Measurements from ENCODE around the gene MYH15.
A peak's percentile ranks its signal among the peaks of the same experiment; 100 is the strongest.

MYH15 gene

DNA sequence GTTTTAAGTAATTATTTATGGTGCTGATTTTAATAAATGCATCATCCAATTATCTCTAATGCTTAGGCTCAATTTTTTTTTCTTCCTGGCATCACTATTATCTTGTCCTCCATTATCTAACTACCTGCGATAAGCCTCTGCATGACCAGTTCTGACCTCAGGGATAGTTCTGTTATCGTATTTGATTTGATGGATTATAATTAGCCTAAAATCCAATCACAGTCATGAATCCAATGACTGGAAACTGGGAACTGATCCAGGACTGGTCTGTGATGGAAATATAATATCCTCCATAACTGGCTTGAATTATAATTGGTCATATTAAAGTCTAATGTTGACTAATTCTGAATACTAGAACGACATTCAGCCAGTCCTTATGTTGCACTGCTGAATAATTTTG, 1.1 kb downstream of the MYH15 start:
- no peak for DNase-seq

DNA sequence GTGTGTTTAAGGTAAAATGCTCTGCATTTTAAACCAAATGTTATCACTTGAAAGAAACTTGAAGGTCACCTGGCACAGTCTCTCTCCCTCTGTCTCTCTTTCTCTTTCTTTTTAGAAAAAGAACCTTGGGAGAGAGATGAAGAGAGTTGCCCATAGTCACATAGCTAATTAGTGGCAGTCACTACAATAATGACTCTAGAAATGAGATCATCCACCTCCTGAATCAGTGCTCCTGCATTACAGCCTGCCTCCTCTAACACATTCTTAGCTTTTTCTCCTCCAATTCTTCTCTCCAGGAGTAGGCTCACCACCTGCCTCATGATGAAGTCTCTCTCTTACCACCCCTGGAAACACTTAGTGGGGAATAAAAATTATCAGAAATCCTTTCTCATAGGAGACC, 2.5 kb downstream of the MYH15 start:
- no peak for DNase-seq

DNA sequence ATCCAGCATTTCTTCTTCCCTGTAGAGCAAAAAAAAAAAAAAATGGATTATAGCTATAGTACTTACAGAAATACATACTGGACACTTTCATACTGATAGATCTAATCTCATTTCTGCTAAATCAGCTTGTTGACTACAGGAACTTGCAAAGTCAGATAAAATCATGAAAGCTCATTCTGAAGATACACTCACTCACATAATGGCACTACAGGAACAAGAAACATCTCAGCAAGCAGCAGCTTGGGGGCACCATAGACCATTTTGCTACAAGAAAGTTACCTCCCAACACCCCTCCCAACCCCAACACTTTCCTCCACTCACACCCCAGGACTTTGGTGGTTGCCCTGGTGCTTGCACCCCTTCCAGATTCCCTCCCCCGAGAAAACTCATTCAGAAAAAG, 4.6 kb downstream of the MYH15 start:
- no peak for DNase-seq

DNA sequence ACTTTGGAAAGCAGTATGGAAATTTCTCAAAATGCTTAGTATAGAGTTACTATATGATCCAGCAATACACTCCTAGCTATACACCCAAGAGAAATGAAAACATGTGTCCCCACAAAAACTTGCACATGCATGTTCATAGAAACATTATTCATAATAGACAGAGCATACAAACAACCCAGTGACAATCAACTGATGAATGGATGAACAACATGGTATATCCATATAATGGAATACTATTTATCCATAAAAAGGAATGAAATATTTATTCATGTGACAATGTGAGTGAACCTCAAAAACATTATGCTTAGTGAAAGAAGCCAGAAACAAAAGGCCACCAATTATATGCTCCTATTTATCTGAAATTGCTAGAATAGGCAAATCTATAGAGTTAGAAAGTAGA, 6.7 kb downstream of the MYH15 start:
- no peak for DNase-seq

DNA sequence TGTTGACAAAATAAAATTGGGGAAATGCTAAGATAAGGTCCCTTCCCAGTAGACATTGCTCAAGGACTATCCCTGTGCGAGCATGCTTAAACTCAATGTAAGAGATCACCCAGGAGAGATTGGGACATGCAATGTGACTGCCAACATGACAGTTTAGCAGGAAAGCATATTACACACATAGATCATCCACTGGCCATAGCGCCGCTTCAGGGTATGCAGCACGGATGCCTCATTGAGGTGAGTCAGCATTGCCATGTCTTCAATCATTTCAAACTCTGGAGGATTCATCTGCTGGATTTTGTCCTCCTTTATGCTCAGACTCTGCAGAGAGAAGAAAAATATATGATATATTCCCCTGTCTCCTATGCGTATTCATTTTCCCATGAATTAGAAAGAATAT, 8.9 kb downstream of the MYH15 start:
- DNase-seq: no peak

DNA sequence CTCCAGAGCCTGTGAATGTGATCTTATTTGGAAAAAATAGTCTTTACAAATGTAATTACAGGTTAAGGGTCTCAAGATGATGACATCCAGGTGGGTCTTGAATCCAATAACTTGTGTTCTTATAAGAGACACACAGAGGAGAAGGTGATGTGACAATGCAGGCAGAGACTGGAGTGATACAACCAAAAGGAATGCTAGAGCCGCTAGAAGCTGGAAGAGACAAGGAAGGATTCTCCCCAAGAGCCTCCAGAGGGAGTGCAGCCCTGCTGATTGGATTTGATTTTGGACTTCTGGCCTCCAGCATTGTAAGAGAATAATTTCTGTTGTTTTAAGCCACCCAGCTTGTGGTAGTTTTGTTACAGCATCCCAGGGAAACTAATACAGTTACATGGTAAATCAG, 9.7 kb downstream of the MYH15 start:
- no peak for DNase-seq

DNA sequence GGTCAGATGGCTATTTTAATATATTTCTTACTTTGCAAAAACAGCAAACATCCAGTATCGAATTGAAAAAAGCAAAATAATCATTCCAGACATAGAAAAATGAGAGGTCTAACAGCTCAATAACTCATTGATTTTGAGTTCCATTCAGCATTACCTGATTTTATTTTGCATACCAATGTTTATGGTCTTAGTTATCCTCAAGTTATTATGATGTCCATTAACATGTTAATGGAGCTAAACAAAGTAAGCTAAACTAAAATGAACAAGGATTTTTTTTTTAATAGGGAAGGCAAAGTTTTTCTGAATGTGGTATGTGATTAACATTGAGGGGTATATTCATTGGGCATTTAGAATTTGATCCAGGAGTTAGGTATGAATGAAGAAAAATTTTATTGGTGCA, 13.1 kb downstream of the MYH15 start:
- no peak for DNase-seq

DNA sequence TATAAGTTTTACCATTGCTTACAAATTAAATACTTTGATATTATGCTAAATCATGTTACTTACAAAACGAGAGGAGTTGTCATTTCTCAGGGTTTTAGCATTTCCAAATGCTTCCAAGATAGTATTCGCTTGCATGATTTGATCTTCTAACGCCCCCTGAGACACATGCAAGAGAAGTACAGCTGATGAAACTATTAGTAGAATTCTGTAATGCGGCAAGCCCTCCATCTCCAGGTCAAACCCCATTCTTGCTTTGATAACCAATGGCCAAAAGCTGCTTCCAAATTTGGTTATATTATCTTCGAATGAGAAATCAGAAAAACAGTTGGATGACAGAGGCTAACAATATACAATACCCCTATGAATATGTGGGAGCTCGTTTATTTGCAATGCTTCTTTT, 14.7 kb downstream of the MYH15 start:
- no peak for DNase-seq

DNA sequence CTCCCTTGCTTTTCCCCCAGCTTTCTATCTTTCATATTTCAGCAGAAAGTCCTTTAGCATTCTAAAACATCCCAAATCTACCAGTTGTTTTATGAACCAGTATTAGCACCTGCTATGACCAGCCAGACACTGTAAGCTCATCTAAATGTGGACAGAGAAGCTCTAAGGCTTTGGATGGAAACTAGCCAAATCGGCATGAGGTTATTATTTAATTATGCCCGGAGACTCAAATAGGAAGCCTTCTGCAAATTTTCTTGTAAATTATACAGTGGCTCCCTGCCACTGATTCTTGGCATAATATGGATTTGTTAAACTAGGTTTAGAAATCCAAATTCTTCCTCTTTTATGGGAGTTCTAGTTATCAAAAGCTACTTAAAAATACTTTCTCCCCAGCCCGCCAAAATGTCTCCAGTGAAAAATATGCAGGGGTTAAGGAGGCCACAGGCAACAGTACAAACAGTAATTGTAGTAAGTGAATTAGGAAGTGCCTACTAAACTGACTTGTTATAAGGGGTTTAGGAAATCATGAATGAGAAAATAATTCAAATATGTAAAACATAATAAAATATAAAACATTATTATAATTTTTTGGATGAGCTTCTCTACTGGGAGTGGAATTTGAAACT, 15.4 kb downstream of the MYH15 start:
- DNase-seq: no peak

DNA sequence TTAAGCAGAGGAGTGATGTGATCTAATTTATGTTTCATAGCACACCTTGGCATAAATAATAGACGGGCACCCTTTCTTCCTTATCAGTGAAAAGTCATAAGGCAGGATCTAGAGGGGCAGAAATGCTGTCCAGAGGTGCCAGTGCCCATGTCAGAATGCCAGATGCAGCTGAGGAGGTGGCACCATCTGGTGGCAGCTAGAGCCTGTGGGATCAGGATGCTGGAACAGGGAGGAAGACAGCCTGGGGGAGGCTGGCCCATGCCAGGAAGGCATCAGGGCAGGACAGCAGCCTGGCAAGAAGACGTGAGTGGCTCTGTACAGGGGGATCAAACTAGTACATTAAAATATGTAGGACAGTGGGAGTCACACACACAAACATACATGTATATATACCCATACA, 16.5 kb downstream of the MYH15 start:
- no peak for DNase-seq

DNA sequence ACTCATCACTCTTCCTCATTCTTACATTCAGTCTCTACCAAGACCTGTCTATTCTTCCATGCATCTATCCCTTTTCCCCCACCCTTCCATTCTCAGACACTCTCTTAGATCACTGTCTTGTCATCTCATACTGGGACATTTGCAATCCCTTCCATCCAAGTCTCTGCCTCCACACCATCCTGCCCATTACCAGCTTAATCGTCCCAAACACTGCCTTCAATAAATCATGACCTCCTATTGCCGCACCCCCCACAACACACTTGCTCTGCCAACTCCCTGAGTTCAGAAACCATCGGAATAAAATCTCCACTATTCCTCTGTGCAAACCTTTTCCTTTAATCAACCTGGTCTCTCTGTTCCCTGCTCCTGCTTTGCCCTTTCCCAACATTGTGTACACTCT, 18.9 kb downstream of the MYH15 start:
- DNase-seq: no peak

DNA sequence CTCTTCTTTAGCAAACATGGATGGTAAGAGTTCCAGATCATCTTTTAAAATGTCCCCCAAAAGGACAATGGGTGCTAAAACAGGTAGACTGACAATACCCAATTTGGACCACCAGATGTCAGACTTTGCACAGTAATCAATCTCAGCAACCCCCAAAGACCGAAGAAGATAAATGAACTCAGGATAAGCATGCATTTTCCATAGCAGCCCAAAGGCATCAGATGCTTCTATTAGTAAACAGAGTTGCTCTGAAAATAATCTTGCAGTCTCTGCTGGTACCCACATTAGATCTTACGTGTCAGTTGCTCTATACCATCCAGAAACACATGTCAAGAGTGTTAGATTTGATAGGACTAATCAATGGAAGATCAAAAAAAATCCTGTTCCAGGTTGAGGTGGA, 20.6 kb downstream of the MYH15 start:
- DNase-seq: no peak

DNA sequence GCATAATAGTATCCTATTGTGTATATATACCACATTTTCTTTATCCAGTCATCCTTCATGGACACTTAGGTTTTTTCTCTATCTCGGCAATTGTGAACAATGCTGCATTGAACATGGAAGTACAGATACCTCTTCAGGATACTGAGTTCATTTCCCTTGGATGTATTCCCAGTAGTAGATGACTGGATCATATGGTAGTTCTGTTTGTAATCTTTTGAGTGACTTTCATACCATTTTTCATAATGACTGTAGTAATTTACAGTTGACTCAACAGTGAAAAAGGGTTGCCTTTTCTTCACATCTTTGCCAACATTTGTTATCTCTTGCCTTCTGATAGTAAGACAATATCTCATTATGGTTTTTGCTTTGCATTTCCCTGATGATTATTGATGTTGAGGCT, 21.8 kb downstream of the MYH15 start:
- DNase-seq: no peak

DNA sequence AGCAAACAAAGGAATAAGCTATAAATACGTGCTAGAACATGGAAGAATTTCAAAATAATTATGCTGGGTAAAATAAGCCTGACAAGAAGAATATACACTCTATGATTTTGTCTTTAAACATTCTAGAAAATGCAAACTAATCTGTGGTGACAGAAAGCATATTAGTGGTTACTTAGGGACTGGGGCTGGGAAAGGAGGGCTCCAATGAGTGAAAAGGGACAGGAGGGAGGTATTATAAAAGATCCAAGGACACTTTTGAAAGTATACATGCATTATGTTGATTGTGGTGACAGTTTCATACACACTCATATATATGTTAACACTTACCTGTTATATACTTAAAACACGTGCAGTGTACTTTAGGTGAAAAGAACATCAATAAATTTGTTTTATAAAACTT, 23.0 kb downstream of the MYH15 start:
- no peak for DNase-seq

DNA sequence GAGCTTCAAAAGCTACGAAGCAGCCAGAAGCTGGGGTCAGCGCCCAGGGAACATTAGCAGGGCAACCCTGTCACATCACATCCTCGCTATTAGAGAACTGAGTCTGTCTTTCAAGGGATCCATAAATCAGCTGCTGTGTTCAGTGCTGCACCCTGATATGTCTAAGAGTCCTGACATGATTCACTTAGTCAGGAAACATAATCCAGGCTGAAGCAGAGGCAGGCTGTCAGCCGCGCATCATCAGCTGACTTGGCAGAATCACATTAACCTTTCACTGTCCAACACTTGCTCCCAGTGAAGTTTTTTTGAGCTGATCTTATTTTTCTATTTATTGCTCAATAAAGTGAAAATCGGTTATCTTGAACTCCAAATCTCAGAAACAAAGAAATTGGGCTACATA, 23.5 kb downstream of the MYH15 start:
- DNase-seq: no peak

DNA sequence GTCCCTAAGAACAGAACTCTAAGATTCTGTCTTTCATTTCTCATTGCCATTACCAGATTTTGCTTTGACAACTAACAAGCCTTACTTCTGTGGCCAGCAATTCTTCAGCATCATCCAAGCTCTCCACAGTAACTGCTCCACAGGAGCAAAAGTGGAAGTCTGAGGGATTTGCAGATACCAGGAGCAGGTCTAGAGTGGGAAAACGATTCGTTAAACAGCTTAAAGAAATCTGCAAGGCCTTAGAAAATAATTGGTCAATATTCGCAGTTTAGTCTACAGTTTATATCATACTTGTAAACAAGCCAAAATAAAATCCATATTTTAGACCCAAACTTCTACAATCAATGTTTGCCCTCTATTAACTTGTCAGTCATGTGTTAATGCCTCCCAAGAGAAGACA, 24.1 kb downstream of the MYH15 start:
- DNase-seq: no peak

DNA sequence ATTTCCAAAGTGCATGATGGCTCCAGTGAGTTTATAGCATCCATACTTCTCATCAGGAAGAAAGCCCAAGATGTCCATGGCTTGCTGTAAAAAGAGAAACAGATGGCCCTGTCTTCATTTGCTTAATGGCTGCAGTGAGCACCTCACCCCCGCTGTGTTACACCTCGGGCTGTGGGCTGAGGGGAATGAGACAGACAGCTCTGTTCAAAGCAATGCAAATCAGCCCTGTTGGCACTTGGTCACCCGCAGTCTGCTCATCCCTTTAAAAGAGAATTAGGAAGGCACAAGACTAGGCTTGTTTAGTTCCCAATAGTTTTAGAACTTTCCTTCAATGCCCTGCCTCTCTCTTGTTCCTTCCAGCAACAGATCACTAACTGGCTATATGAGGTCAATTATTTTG, 25.2 kb downstream of the MYH15 start:
- no peak for DNase-seq

DNA sequence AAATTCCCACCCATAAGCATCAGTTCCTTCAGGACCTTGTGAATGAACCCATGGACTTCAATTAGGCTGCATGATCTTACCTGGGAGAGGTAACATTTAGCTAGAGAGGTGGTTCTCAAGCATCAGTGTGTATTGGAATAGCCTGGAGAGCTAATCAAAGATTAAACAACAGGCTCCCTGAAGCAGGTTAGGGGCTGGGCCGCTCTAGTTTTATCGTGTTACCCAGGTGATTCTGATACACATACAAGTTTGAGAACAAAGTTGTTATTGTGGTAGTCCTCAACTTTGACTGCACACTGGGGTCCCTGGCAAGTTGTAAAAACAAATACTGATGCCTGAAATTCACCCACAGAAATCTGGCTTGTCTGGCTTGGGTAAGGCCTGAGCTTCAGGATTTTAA, 31.2 kb downstream of the MYH15 start:
- DNase-seq: no peak

DNA sequence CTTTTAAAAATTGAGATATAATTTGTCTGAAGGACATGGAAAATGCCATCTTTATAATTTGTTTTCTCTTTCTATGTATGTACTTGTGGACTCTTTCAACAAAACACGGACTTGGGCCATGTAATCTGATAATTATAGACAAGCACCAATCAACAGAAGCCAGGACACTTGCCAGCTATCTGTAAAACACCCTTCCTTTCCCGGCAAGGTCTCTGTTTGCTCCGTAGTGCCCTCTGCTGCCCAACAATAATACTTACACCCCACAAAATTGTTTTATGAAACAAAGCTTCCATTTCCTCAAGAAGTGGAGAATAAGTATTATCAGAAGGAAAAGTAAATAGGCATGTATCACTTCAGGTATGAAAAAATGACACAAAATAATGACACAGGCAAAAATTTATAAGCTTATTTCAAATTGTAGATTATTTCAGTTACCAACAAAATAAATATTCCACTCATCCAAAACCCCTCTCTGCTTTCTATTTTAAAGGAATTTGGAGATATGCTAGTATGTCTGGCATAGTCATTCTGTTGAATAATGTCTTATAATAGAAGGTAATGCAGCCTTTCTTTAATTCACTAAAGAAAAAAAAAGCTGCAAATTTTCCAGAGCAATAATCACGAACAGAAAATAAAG, 32.8 kb downstream of the MYH15 start:
- DNase-seq: peak; percentile 78

DNA sequence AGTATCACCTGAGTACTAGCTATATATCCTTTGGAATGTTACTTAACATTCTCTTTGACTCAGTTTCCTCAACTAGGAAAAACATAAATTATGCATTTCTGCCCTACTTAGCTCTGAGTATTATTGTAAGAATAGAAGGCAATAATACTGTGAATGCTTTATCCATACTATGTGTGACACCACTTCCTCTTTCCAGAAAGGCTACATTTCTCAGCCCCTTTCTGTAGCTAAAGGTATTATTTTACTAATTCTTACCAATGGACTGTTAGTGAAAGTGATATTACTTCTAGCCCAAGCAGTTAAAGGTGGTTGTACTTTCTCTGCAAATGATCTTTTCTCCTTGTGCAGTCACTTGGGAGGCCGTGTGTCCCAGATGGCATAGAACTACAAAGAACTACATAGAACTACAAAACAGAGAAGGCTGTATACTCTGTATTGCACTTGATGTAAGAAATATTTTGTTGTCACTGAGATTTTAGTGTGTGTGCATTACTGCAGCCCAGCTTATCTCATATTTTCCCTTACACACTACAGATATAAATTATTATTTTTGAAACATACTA, 35.1 kb downstream of the MYH15 start:
- no peak for DNase-seq

DNA sequence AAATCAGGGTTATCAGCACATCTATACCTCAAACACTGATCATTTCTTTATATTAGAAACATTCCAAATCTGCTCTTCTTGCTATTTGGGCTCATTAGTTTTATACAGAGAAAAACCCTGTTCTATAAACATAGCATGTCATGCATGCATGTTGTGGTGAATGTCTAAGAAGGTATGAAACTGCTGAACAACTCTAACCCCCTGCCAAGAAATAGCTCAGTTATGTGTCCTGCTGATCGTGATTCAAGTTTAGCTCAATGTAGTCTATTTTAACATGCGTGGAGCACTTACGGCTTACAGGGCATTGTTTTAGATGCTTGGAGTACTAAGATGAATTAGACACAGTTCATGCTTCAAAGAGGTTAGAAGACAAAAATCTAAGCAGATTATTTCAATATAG, 35.8 kb downstream of the MYH15 start:
- DNase-seq: no peak

DNA sequence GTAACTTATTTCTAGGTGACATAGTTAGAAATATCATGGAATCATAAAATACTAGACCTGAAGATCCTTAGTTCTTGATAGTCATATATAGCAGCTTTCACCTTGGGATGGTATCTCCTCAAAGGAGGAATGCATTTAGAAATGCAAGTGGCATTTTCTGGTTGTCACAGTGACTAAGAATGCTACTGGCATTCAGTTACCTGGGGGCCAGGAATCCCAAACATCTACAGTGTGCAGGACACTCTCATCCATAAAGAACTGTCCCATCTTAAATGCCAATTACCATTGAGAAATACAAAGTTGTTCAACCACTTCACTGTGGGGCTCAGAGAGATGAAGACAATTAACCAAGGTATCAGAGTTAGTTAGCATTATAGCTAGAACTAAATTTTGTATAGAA, 36.7 kb downstream of the MYH15 start:
- no peak for DNase-seq

DNA sequence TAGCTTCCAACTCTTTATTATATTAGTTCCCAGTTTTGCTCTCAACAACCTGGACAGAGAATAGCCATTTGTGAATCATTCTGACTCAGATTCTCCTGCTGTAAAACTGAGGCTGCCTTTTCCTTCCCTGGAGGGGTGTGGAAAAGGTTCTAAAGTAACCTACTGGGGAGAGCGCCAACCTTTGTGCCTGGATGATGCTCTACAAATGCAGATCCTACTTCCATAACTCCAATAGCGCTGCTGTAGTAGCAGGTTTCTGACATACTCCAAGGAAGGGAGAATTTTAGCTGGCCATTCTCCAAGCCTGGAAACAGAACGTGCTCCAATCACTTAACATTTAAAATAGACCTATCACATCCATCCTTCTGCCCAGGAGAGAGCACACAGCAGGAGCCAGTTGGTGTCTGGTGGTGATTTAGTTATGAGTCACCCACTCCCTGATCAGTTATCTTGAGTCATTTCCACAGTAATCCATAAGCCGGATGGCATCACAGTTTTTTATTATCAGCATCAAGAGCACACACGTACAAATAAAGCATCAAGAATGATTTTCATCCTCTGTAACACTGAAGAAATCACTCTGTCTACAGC, 38.3 kb downstream of the MYH15 start:
- no peak for DNase-seq

DNA sequence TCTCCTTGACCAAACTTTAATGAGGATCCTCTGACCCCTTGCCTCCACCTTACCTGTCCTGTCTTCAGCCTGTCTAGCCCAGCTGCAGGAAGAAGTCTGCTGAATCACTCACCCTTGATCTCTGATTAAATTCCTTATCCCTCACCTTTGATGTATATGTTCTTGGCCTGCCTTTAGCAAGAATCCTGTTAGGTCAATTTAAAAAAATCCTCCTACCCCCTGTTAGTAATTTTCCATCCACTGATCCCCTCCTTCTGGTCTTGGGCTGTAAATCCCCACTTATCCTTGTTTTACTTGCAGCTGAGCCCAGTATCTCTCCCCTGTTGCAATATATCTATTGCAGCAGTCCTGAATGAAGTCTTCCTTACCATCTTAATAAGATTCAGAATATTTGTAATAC, 39.0 kb downstream of the MYH15 start:
- DNase-seq: no peak

DNA sequence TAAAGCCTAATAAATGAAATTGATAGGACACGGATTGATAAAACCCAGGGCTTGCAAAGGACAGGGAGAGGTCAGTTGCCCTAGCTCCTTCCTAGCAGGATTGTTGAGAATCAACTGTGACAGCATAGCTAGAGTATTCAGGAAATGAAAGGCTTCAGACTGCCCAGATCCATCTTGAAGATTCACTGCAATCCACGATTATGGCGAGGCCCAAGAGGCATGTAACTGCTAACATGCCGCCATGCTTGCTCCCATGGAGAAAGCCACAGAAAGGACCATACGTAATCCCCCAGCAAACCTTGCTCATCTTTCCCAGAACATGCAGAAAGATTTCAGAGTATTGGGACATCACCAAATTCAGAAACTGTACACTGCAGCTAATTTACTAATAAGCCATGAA, 41.3 kb downstream of the MYH15 start:
- DNase-seq: no peak

Data from activated CD8-positive, alpha-beta memory T cell treated with anti-CD3 and anti-CD28 coated beads for 24 hours (primary cell).